Mesodermal cell (in vitro differentiated cells): ENCODE data around the gene ZNF438.

ENCODE experiments used
- H3K27ac ChIP-seq: 2 replicates; pipeline ENCODE4 v1.7.0; 2013; ENCODE audit warnings: mild to moderate bottlenecking, low read depth, low read length, moderate library complexity; ENCODE audit not compliant: severe bottlenecking
- H3K36me3 ChIP-seq: 2 replicates; pipeline ENCODE4 v1.7.1; 2013; ENCODE audit warnings: mild to moderate bottlenecking, low read length, moderate library complexity; ENCODE audit not compliant: control insufficient read depth, insufficient read depth
- H3K4me1 ChIP-seq: one replicate; pipeline ENCODE4 v1.7.1; 2013; ENCODE audit warnings: mild to moderate bottlenecking, low read length; ENCODE audit not compliant: insufficient read depth, control insufficient read depth, poor library complexity, severe bottlenecking
- H3K4me3 ChIP-seq: 2 replicates; pipeline ENCODE4 v1.7.0; 2013; ENCODE audit warnings: low read length, control low read depth, mild to moderate bottlenecking; ENCODE audit not compliant: insufficient read depth, poor library complexity, severe bottlenecking; ENCODE audit errors: extremely low read depth
- H3K9me3 ChIP-seq: 2 replicates; pipeline ENCODE4 v1.7.1; 2013; ENCODE audit warnings: mild to moderate bottlenecking, low read length, moderate library complexity; ENCODE audit not compliant: control insufficient read depth
- WGBS, 2 experiments: methylation state at CpG; one replicate each; pipeline ENCODE4 v1.1.5; 2013; ENCODE audit warnings: missing lambda C conversion rate in 2 of 2; ENCODE audit not compliant: insufficient coverage in 2 of 2; 5-methylcytosine and 5-hydroxymethylcytosine counted together

Gene ZNF438

GRCh38 chr10:30863516-30864210, 168.0 kb downstream of the ZNF438 start:
- H3K4me3 ChIP-seq, result no peak overlapping the region
- WGBS, 2 experiments, result 91 to 92% methylated on average over 6 to 7 of the region's 9 CpGs
- H3K27ac ChIP-seq, result no peak overlapping the region
- no peaks in the 10 kb centered on the region for H3K9me3 ChIP-seq
- no peaks in the 10 kb centered on the region for H3K36me3 ChIP-seq
- peaks cover 14% of the 10 kb centered on the region for H3K4me1 ChIP-seq

- Histone ChIP-seq H3K4me1 (peaks cover 21% of the 10 kb centered on the region), H3K9me3 (no peaks in the 10 kb centered on the region), H3K4me3 (no peak overlapping the region), H3K36me3 (no peaks in the 10 kb centered on the region), H3K27ac (no peak overlapping the region)
- WGBS, 2 experiments, result no CpG with 5 or more reads among the region's 2 CpGs
Observed at GRCh38 chr10:30862486-30862885, 169.2 kb downstream of the ZNF438 start.

GRCh38 chr10:30861976-30862375, 169.7 kb downstream of the ZNF438 start:
- Histone ChIP-seq H3K4me1 (peaks cover 21% of the 10 kb centered on the region), H3K36me3 (no peaks in the 10 kb centered on the region), H3K4me3 (no peak overlapping the region), H3K27ac (no peak overlapping the region), H3K9me3 (no peaks in the 10 kb centered on the region)
- WGBS, 2 experiments, result 81 to 91% methylated on average over 3 of the region's 3 CpGs

GRCh38 chr10:30861221-30861620, 170.4 kb downstream of the ZNF438 start:
- no peak overlapping the region for H3K4me3 ChIP-seq
- H3K36me3 ChIP-seq, result no peaks in the 10 kb centered on the region
- no peaks in the 10 kb centered on the region for H3K9me3 ChIP-seq
- WGBS, 2 experiments, result no CpG with 5 or more reads among the region's 1 CpG
- H3K4me1 ChIP-seq, result peaks cover 21% of the 10 kb centered on the region
- H3K27ac ChIP-seq, result no peak overlapping the region

- 76 to 83% methylated on average over 2 of the region's 2 CpGs for WGBS, 2 experiments
- H3K36me3 ChIP-seq, result no peaks in the 10 kb centered on the region
- peaks cover 21% of the 10 kb centered on the region for H3K4me1 ChIP-seq
- no peaks in the 10 kb centered on the region for H3K9me3 ChIP-seq
- no peak overlapping the region for H3K4me3 ChIP-seq
- H3K27ac ChIP-seq, result peak overlapping the region; percentile 38
Observed at GRCh38 chr10:30858499-30858898, 173.2 kb downstream of the ZNF438 start.

- Histone ChIP-seq H3K36me3 (no peaks in the 10 kb centered on the region), H3K4me3 (no peak overlapping the region), H3K4me1 (peaks cover 21% of the 10 kb centered on the region), H3K9me3 (no peaks in the 10 kb centered on the region), H3K27ac (no peak overlapping the region)
- WGBS, 2 experiments, result 72 to 73% methylated on average over 2 to 3 of the region's 3 CpGs
Observed at GRCh38 chr10:30857803-30858202, 173.9 kb downstream of the ZNF438 start.

GRCh38 chr10:30855131-30855530, 176.5 kb downstream of the ZNF438 start:
- no peak overlapping the region for H3K4me3 ChIP-seq
- WGBS, 2 experiments, result 87 to 88% methylated on average over 2 to 5 of the region's 5 CpGs
- H3K27ac ChIP-seq, result no peak overlapping the region
- H3K4me1 ChIP-seq, result peaks cover 15% of the 10 kb centered on the region
- H3K9me3 ChIP-seq, result no peaks in the 10 kb centered on the region
- H3K36me3 ChIP-seq, result no peaks in the 10 kb centered on the region

GRCh38 chr10:30854656-30855055, 177.0 kb downstream of the ZNF438 start:
- Histone ChIP-seq H3K4me3 (no peak overlapping the region), H3K36me3 (no peaks in the 10 kb centered on the region), H3K27ac (no peak overlapping the region), H3K4me1 (peaks cover 15% of the 10 kb centered on the region), H3K9me3 (no peaks in the 10 kb centered on the region)
- WGBS, 2 experiments, result 68 to 83% methylated on average over 3 of the region's 4 CpGs

- no peak overlapping the region for H3K4me3 ChIP-seq
- no peaks in the 10 kb centered on the region for H3K9me3 ChIP-seq
- no peaks in the 10 kb centered on the region for H3K36me3 ChIP-seq
- H3K27ac ChIP-seq, result no peak overlapping the region
- 100% methylated on average over 1 of the region's 1 CpG; no CpG with 5 or more reads in 1 of the 2 experiments for WGBS, 2 experiments
- peaks cover 3% of the 10 kb centered on the region for H3K4me1 ChIP-seq
Observed at GRCh38 chr10:30853066-30853465, 178.6 kb downstream of the ZNF438 start.

GRCh38 chr10:30850776-30851175, 180.9 kb downstream of the ZNF438 start:
- Histone ChIP-seq H3K36me3 (no peaks in the 10 kb centered on the region), H3K4me3 (no peak overlapping the region), H3K9me3 (peaks cover 4% of the 10 kb centered on the region), H3K27ac (no peak overlapping the region), H3K4me1 (no peaks in the 10 kb centered on the region)
- 100% methylated on average over 1 of the region's 2 CpGs for WGBS, 2 experiments

GRCh38 chr10:30849231-30850035, 182.2 kb downstream of the ZNF438 start:
- no peak overlapping the region for H3K4me3 ChIP-seq
- peaks cover 4% of the 10 kb centered on the region for H3K9me3 ChIP-seq
- 92 to 93% methylated on average over 2 of the region's 3 CpGs for WGBS, 2 experiments
- H3K36me3 ChIP-seq, result no peaks in the 10 kb centered on the region
- H3K27ac ChIP-seq, result no peak overlapping the region
- no peaks in the 10 kb centered on the region for H3K4me1 ChIP-seq
